Stimulated activated CD4-positive, alpha-beta T cell treated with anti-CD3 and anti-CD28 coated beads, Interleukin-1b, Interleukin-23, amount 100 ng/mL, for 48 hours (primary cell): Measurements from ENCODE around the gene SLC44A3.

ENCODE experiments used
- DNase-seq: peaks from one replicate; pipeline ENCODE4 v3.0.0-alpha.2; 2020

The SLC44A3 gene

DNA sequence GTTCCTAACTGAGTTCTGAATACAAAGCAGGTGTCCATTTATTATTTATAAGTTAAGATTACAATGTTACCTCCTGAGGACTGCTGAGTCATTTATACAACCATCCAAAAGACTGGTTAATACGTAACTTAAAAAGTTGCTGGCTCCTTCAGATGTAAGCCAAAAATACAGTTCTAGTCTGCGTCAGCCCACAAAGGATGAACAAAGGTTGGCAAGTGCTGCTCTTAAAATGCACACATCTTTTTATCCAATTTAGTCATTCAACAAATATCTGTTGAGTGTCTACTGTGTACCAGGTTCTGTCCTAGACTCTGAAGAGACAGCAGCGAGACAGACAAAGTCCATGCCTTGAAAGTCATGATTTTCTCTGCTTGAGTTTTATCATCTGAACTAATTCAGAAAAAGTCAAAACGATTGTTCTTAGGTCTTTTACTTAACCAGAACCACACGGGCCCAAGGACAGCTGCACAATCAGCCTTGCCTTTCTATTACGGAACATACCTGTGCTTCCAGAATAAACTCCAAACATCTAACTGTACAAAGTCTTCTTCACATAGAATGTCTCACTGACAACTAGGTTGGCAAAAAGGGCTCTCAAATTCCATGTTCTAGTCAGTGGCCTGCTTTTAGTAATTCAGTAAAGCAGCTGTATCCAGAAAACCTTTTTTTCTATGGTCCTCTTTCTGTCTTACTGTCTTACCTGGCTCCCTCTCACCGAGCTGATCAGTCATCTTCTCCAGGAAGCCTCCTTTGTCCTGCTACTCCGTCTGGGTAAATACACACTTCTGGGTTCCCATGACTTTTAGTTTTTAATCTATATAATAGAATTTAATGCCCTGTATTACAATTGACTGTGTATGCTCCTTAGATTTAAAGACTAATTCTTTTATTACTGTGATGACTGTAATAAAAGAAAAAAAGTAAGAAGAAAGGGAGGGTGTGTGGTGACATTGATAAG, 122.3 kb downstream of the SLC44A3 start:
- DNase-seq = no peak
